Measurements from ENCODE around the gene STX8.

Gene STX8

GRCh38 chr17:9238340-9239245 lies 337.0 kb downstream of the STX8 start:
- ATAC-seq (no peak), DNase-seq (no peak)

GRCh38 chr17:9237661-9238301 lies 337.8 kb downstream of the STX8 start:
- no peak for DNase-seq
- ATAC-seq = no peak

GRCh38 chr17:9237053-9237410 lies 338.6 kb downstream of the STX8 start:
- no peak for ATAC-seq
- no peak for DNase-seq

GRCh38 chr17:9236286-9237052 lies 339.2 kb downstream of the STX8 start:
- ATAC-seq = no peak
- DNase-seq = no peak

- ATAC-seq = peak; percentile 32
These were observed 340.3 kb downstream of the STX8 start for GRCh38 chr17:9235346-9235745.

GRCh38 chr17:9234389-9234945 lies 341.2 kb downstream of the STX8 start:
- no peak for ATAC-seq

More at GRCh38 chr17:9235346-9235745, 340.3 kb downstream of the STX8 start:
- DNase-seq = no peak

GRCh38 chr17:9233761-9234160 lies 341.9 kb downstream of the STX8 start:
- ATAC-seq = no peak
- no peak for DNase-seq

More at GRCh38 chr17:9234389-9234945, 341.2 kb downstream of the STX8 start:
- DNase-seq = no peak

- no peak for ATAC-seq
- DNase-seq = no peak
These were observed 342.4 kb downstream of the STX8 start for GRCh38 chr17:9233271-9233599.

GRCh38 chr17:9232591-9233270 lies 342.9 kb downstream of the STX8 start:
- ATAC-seq = no peak
- DNase-seq = no peak

GRCh38 chr17:9232155-9232475 lies 343.5 kb downstream of the STX8 start:
- DNase-seq (no peak), ATAC-seq (no peak)

- DNase-seq (no peak), ATAC-seq (no peak)
These were observed 344.0 kb downstream of the STX8 start for GRCh38 chr17:9231449-9232154.

- ATAC-seq (no peak), DNase-seq (no peak)
These were observed 344.8 kb downstream of the STX8 start for GRCh38 chr17:9230861-9231260.

GRCh38 chr17:9230346-9230745 lies 345.3 kb downstream of the STX8 start:
- DNase-seq (no peak), ATAC-seq (no peak)

- ATAC-seq = no peak
- DNase-seq = no peak
These were observed 345.8 kb downstream of the STX8 start for GRCh38 chr17:9229826-9230201.

- no peak for DNase-seq
- ATAC-seq = no peak
These were observed 346.3 kb downstream of the STX8 start for GRCh38 chr17:9229160-9229825.

- ATAC-seq (peak; percentile 33), DNase-seq (no peak)
These were observed 347.0 kb downstream of the STX8 start for GRCh38 chr17:9228408-9229159.

GRCh38 chr17:9227819-9228407 lies 347.7 kb downstream of the STX8 start:
- ATAC-seq (no peak), DNase-seq (no peak)

GRCh38 chr17:9226794-9227135 lies 348.9 kb downstream of the STX8 start:
- DNase-seq (no peak), ATAC-seq (no peak)

GRCh38 chr17:9226130-9226793 lies 349.4 kb downstream of the STX8 start:
- ATAC-seq (no peak), DNase-seq (no peak)

Data from stimulated activated naive CD8-positive, alpha-beta T cell treated with anti-CD3 and anti-CD28 coated beads, Interleukin-15, Interleukin-2, amounts not matched to agents 100 U/mL and 50 U/mL, for 24 hours (primary cell).